ENCODE data around the gene MPDZ.

GRCh38 chr9:13071921-13072320 lies 207.6 kb downstream of the MPDZ start:
- TF ChIP-seq POLR2AphosphoS5 (IDR thresholded peaks at IDR 0.05; ENCODE audit: insufficient read depth in 1 of 2, low read depth in 1 of 2) (no peak), CTCF (IDR thresholded peaks at IDR 0.05) (no peak)
